Stimulated activated CD4-positive, alpha-beta T cell treated with anti-CD3 and anti-CD28 coated beads, Interleukin-4, amount 100 ng/mL, for 4 hours (primary cell): ENCODE measurements around the gene CHAMP1.
A peak's percentile ranks its signal among the peaks of the same experiment; 100 is the strongest.

Experiments
- DNase-seq, 2 experiments: peaks; one replicate each; pipeline ENCODE4 v3.0.0-alpha.2; 2020

CHAMP1 gene

DNA sequence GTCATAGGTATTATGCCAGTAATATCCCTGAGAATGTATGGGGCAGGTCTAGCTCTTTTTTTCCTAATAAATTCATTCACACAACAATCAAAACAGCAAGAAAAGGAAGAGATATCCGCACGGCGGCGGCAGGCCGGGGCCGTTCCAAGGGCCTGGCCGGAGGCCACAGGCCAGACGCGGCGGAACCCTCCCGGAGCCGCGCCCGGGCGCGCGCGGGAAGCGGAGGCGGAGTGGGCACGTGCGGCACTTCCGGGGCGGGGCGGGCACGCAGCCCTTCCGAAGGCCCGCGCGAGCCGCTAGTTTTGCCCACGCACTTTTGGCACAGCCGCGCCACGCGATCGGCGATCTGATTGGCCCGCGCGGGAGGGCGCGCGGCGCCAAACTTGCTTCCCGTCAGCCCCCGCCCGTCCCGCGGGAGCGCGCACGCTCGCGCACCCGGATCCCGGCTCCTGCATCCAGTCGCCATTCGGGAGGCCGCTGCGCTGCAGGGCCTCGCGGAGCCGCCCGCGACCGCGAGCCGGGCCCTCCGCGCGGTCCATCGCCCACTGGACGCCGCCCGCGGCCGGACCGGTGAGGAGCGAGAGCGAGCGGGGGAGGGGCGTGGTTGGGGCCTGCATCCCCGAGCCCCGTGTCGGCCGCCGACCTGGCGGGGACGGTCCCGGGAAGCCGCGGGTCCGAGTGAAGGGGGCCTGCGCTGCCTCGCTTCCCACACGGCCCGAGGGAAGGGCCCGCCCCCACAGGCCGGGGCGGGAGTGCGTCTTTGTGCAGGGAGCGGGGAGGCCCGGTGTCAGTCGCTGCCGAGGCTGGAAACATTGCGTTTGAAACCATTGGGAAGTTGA lies at the start of gene CHAMP1:
TSS of gene CHAMP1 (plus strand) at position 430 of the 839 bp plus-strand sequence. CDS start 9,340 bp downstream, outside the sequence.
- peak; percentile 91 to 92 for DNase-seq

- DNase-seq = no peak
Observed at GRCh38 chr13:114264886-114265611, 49.3 kb upstream of the CHAMP1 start.

- no peak for DNase-seq
Observed at GRCh38 chr13:114266241-114266640, 48.1 kb upstream of the CHAMP1 start.

- no peak for DNase-seq
Observed at GRCh38 chr13:114268344-114269280, 45.7 kb upstream of the CHAMP1 start.

DNA sequence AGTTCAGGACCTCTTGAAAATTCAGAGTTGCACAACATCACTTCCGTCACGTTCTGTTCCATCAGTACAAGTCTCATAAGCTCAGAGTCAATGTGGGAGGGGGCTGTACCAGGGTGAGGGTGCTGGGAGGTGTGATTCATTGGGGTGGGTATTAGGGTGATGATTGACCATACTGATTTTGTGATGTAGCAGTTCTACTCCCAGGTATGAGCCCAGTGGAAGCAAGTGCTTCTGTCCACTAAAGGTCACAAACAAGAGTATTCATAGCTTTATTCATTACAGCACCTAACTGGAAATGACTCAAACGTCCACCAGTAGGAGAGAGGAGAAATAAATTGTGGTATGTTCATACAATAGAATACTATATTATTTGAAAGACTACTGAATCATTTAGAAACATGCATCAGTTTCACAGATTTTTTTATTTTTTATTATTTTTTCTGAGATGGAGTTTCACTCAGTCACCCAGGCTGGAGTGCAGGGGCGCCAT lies 45.0 kb upstream of the CHAMP1 start:
- no peak for DNase-seq

DNA sequence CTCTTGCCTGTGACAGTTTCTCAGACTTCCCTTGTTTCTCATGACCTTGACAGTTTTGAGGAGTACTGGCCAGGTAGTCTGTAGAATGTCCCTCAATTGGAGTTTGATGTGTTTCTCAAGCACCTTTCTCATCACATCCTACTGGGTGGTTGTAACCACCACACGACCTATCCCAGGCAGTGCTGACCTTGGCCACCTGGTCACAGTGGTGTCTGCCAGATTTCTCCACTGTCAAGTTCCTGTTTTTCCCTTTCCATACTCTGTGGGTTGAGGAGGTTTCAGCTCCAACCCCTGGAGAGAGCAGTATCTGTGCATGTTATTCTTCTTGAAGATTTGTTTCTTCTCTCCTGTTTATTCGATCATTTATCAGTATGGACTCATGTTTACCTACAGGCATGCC lies 41.3 kb upstream of the CHAMP1 start:
- no peak for DNase-seq

GRCh38 chr13:114275304-114275703 lies 39.0 kb upstream of the CHAMP1 start:
- DNase-seq = no peak

- no peak for DNase-seq
Observed at GRCh38 chr13:114279146-114279545, 35.2 kb upstream of the CHAMP1 start.

DNA sequence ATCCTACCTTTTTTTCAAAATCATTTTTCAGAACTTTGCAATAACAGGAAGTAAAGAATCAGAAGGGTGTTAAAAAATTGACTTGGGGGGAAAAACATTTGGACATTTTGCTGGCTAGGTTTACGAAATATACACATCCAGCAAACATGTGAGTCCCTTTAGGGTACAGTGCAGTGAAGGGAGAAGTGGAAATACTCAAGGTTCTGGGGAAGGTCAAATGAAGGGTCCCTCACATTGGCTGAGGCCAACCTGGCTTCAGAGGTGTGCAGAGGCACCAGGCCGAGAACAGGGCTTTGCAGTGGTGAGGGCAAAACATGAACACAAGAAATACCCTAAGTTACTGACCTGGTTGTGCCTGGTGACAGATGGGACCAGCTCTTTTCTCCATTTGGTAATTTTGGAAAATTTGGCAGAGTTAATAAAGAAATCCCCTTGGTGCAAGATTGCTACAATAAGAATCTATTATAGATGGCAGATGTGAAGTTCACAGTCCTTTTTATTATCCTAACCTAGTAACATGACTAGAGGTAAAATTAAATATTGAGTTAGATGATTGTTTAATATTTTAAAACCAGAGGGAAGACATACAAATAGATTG lies 34.4 kb upstream of the CHAMP1 start:
- DNase-seq = no peak

DNA sequence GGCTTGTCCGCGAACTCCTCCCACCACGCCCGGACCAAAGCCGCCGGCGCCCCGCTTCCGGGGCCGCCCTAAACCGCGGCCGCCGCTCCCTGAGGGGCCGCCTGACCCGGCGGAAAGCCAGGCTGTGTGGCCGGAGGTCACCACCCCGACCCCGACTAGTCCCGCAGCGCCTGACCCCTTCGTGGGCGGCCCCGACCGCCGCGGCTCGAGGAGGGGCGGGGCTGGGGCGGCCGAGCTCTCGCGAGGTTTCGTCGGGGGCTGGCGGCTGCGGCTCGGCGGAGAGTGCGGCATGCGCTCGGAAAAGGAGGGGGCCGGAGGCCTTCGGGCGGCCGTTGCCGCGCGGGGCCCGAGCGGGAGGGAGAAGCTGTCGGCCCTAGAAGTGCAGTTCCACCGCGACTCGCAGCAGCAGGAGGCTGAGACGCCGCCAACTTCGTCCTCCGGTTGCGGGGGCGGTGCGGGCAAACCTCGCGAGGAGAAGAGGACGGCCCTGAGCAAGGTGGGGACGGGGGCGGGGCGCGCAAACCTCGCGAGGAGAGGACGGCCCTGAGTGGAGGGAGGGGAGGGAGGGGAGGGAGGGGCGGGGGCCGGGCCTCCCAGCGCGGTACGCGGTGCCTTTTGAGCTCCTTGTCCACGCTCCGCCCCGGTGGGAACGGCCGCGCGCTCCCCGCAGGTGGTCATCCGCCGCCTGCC lies 32.8 kb upstream of the CHAMP1 start, which contains the start of gene UPF3A:
TSS of gene UPF3A (plus strand) at position 251 of the 690 bp plus-strand sequence. CDS start at position 290, 39 bp downstream.
- peak; percentile 87 for DNase-seq

DNA sequence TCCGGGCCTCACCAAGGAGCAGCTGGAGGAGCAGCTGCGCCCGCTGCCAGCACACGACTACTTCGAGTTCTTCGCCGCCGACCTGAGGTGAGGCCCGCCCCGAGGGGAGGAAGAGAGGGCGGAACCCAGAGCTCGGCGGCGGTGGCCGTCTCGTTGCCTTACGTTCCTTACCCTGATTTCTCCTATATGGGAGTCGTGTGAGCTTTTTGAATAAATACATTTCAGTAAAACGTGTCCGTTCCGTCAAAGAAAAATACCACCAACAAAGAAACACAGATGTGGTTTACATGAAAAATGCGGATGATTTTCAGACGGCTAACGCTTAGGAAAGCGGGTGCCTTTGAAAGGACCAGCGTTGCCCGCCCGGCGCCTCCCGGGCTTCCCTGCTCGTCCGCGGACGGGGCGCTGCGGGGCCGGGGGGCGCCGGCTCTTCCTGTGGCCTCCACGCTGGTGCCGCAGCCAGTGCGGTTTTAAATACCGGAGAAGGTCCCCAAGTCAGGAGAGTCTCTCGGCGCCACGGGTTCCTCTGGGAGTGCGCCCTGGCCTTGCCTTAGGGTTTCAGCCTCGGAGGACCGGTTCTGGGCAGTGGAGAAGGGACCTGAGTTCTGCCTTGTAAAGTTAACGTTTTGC lies 32.1 kb upstream of the CHAMP1 start:
- peak; percentile 7 to 59 for DNase-seq

DNA sequence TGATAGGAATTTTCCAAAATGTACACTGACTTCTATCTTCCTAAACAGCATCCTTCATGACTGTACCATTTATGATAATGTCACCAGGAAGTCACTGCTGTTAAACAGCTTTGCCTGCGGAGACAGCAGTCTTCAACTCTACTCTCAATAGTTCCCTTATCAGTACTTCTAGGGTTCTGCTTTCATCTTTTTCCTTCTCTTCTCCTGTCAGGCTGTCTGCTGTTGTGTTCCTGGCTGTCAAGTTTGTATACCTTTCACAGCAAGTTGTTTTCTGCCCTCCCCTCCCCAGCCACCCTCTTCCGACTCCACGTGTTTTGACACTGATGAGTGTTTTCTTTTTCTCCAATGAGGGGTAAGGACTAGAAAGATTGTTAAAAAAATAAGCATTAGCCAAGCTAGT lies 30.7 kb upstream of the CHAMP1 start:
- DNase-seq = no peak

GRCh38 chr13:114284680-114285079 lies 29.6 kb upstream of the CHAMP1 start:
- no peak for DNase-seq

DNA sequence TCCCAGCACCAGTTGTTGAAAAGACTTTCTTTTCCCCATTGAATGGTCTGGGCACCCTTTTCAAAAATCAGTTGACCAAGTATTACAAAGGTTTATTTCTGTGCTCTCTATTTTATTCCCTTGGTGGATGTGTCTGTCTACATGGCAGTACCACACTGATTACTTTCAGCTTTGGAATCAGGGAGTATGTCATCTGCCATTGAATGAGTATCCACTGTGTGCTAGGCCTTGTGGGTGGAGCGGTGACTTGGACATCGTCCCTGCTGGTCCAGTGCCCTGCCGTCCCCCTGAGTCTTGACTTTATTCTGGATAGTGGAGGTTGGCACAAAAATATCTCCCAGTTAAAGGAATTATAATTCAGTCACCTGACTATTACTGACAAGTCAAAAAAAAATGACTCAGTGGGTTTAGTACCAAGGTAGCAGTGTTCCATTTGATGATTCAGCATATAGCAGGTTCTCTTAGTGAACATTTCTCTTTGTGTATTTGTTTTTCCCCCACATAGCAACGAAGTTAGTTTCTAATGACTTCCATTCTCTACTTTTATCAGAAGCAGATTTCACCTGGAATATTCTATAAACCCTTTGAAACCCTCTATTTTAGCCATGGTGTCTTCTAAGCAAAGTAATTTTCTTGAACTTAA lies 29.0 kb upstream of the CHAMP1 start:
- DNase-seq = no peak

- DNase-seq = no peak
Observed at GRCh38 chr13:114286808-114287207, 27.5 kb upstream of the CHAMP1 start.

DNA sequence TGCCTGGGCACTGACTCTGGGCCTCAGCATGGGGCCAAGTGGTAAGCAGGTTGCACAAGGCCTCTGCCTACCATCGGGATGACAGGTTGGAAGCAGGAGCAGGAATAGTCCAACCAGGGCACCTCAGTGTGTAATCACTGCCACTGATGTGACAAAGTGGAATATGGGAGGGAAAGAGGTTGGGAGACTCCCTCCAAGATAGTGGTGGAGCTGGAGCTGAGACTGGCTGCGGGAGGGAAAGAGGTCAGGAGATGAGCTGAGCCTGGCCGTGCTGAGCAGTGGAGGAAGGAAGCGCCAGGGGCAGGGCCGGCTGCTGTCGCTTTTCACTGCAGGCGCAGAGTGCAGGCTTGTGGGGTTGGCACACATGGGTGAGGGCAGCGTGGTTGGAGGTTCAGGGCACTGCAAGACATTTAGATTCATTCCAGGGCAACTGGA lies 26.1 kb upstream of the CHAMP1 start:
- no peak for DNase-seq

GRCh38 chr13:114296448-114296847 lies 17.9 kb upstream of the CHAMP1 start:
- no peak for DNase-seq

- no peak for DNase-seq
Observed at GRCh38 chr13:114296902-114297301, 17.4 kb upstream of the CHAMP1 start.

GRCh38 chr13:114298866-114299265 lies 15.4 kb upstream of the CHAMP1 start:
- no peak for DNase-seq

DNA sequence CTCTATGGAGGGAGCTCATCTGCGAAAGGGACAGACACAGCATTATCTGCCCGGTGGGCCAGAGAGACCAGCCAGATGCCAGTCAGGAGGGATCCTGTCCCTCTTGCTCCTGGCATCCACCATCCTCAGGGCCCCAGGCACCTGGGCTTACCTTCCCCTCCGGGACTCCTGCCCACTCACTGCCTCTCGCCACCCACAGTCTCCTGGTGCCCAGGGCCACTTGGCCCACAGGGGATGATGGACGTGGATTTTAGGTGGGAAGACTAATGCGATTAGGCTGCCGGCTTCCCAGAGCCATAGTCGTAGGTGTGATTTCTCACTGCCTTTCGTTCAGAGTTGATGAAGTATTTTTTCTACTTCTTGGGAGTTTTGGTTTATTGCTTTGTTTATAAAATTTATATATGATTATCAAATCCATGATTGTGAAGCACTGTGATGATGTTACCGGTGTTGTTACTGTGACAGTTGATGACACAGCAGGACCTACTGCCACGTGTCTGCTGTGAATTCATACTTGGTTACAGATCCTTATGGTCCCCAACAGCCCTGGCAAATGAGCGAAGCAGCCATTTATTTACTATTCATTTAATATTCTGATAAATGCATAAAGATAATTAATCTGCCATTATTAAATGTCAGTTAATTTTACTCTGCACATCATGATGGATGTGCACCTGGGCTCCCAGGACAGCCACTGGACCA lies 14.5 kb upstream of the CHAMP1 start:
- DNase-seq = no peak
